GM13976 (cell line): ENCODE data around the gene RPL31.

Source experiments
- DNase-seq: peaks from one replicate; pipeline ENCODE4 v3.0.0; 2012; ENCODE audit warnings: low spot score
- in situ Hi-C: fragments of 300-500 bp; cut with MboI; formaldehyde crosslinking; loops from one replicate; pipeline ENCODE4 v1.12.0; 2022; ENCODE audit warnings: low sequenced_read_pairs, mixed read lengths, inconsistent platforms; ENCODE audit not compliant: unreplicated experiment
- TF ChIP-seq, protein P1 (sequence below): IDR thresholded peaks from 2 replicates; pipeline ENCODE4 v1.5.1; 2012; ENCODE audit warnings: borderline replicate concordance, mild to moderate bottlenecking; ENCODE audit not compliant: insufficient read depth; ENCODE audit errors: extremely low read depth, missing control alignments, control extremely low read depth

Gene RPL31

GRCh38 chr2:101006065-101006715 lies 4.1 kb downstream of the RPL31 start:
- in situ Hi-C loops: no loop called here
- DNase-seq: no peak
- TF ChIP-seq, protein P1, sequence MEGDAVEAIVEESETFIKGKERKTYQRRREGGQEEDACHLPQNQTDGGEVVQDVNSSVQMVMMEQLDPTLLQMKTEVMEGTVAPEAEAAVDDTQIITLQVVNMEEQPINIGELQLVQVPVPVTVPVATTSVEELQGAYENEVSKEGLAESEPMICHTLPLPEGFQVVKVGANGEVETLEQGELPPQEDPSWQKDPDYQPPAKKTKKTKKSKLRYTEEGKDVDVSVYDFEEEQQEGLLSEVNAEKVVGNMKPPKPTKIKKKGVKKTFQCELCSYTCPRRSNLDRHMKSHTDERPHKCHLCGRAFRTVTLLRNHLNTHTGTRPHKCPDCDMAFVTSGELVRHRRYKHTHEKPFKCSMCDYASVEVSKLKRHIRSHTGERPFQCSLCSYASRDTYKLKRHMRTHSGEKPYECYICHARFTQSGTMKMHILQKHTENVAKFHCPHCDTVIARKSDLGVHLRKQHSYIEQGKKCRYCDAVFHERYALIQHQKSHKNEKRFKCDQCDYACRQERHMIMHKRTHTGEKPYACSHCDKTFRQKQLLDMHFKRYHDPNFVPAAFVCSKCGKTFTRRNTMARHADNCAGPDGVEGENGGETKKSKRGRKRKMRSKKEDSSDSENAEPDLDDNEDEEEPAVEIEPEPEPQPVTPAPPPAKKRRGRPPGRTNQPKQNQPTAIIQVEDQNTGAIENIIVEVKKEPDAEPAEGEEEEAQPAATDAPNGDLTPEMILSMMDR: no peak

- in situ Hi-C loops: no loop called here
- no peak for DNase-seq
- TF ChIP-seq, protein P1: no peak
These were observed 5.6 kb downstream of the RPL31 start for GRCh38 chr2:101007415-101008345.

GRCh38 chr2:101011152-101011551 lies 9.1 kb downstream of the RPL31 start:
- DNase-seq: no peak
- in situ Hi-C loops: no loop called here
- TF ChIP-seq, protein P1: no peak

GRCh38 chr2:101012054-101012705 lies 10.1 kb downstream of the RPL31 start:
- in situ Hi-C loops: no loop called here
- DNase-seq: no peak
- TF ChIP-seq, protein P1: no peak

DNA sequence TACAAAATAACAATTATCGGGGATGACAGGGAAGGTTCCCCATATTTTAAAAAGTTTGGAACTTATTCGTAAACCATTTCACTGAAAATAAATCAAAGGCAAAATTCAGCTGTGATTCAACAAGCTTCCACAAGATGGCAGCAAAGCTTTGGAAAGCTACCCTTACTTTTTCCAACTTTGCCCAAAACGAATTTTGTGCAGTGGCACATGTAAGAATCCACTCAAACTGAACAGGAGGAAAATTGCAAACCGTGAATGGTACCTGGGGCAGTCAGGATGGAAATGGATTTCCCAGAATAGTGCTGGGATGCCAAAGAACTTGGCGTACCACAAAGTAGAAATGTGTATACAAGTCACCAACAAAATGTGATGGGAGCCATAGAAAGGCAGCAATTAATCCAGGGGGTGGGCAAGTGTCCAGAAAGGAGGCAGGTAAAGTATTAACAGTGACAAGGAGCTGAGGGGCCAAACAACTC lies 10.7 kb downstream of the RPL31 start:
- TF ChIP-seq, protein P1: peak; percentile 52
- in situ Hi-C loops: no loop called here
- DNase-seq: no peak

GRCh38 chr2:101014264-101014857 lies 12.3 kb downstream of the RPL31 start:
- in situ Hi-C loops: no loop called here
- DNase-seq: no peak
- TF ChIP-seq, protein P1: no peak
